ENCODE measurements around the gene MAP1B. TPM values are rescaled to one million over a fixed set of nuclear protein-coding genes. Genes with fewer than 3 reads are reported as not detected.
A peak's percentile ranks its signal among the peaks of the same experiment; 100 is the strongest.

Gene MAP1B
- total and polyA plus RNA-seq, 2 of the 4 experiments (the other 2 are of a cell fraction), result 41.1 to 183 TPM

- Histone ChIP-seq H3K4me3 (ENCODE audit: insufficient read depth, low read depth, low read length) (no peak overlapping the region), H4K20me1 (ENCODE audit: insufficient read depth, low read length) (peaks cover 45% of the 10 kb centered on the region), H3K9me3 (ENCODE audit: control insufficient read depth, insufficient read depth, low read length) (no peaks in the 10 kb centered on the region), H3K9me1 (ENCODE audit: insufficient read depth, low read length) (peaks cover 29% of the 10 kb centered on the region), H3K27ac (ENCODE audit: insufficient read depth, low read length) (peak overlapping the region; percentile 8; the same call in 1 of the 2 replicates), H2AK5ac (ENCODE audit: low read depth, low read length) (no peak overlapping the region), H3K23ac (ENCODE audit: low read depth, low read length) (no peak overlapping the region), H3K56ac (ENCODE audit: extremely low read depth, insufficient read depth, low read length) (no peak overlapping the region), H3K9ac (ENCODE audit: low read depth, low read length) (no peak overlapping the region), H2BK15ac (ENCODE audit: low read depth, low read length) (no peak overlapping the region), H3K14ac (replicated peaks; ENCODE audit: low read depth, low read length) (no peak overlapping the region; the same call in 1 of the 2 replicates), H3K36me3 (ENCODE audit: control insufficient read depth, insufficient read depth, low read length) (peaks cover 6% of the 10 kb centered on the region), H3K4me2 (ENCODE audit: low read depth, low read length) (peak overlapping the region; percentile 52), H3K27me3 (ENCODE audit: control insufficient read depth, insufficient read depth, low read length) (no peaks in the 10 kb centered on the region), H2BK120ac (ENCODE audit: low read depth, low read length) (no peak overlapping the region), H3K18ac (ENCODE audit: low read depth, low read length) (peak overlapping the region; percentile 69), H3K4me1 (ENCODE audit: control insufficient read depth, insufficient read depth, low read length) (peaks cover 22% of the 10 kb centered on the region), H2BK20ac (ENCODE audit: low read depth, low read length) (peak overlapping the region; percentile 2; the same call in 1 of the 2 replicates), H3K4ac (ENCODE audit: low read depth, low read length) (no peak overlapping the region), H2AFZ (replicated peaks; ENCODE audit: low read length, poor library complexity) (no peak overlapping the region), H3K79me1 (ENCODE audit: low read depth in 1 of 2, low read length in 2 of 2) (peaks cover 38 to 72% of the 10 kb centered on the region in 2 experiments), H2AK9ac (replicated peaks; ENCODE audit: low read depth, low read length, poor library complexity) (no peak overlapping the region), H2BK5ac (ENCODE audit: low read depth, low read length, poor library complexity, severe bottlenecking) (peak overlapping the region; percentile 31), H4K5ac (ENCODE audit: low read depth, low read length) (peak overlapping the region; percentile 64), H4K91ac (ENCODE audit: insufficient read depth, low read depth, low read length) (no peak overlapping the region), H4K8ac (ENCODE audit: low read depth in 2 of 2, low read length in 2 of 2) (peak overlapping the region in 1 of 2 experiments; percentile 40; a peak in 2 of 4 replicates)
- CTCF ChIA-PET, result interaction anchor here (0.9 to 1.1 kb wide), 2 partner anchors 27 to 31 kb away, joined by 3 read pairs; no protein-coding TSS in a partner anchor
- WGBS, 2 experiments (ENCODE audit: extremely low coverage in 2 of 2, insufficient read length in 1 of 2), result no CpG with 5 or more reads among the region's 1 CpG
- ATAC-seq (ENCODE audit: low read depth), result peak; percentile 45
- no peak for DNase-seq
- POLR2A ChIA-PET (ENCODE audit: unreplicated experiment), result interaction anchor here (0.6 kb wide), 1 partner anchor 17 kb away, joined by 5 read pairs; no protein-coding TSS in a partner anchor
- intact Hi-C loops (cut with micrococcal nuclease) (no loop called here), in situ Hi-C loops (cut with MboI; ENCODE audit: low sequenced_read_pairs) (no loop called here), dilution Hi-C loops (cut with HindIII; ENCODE audit: low sequenced_read_pairs, unreplicated experiment) (no loop called here)
- no TSS peak for BruUV-seq (replicated peaks)
- TF ChIP-seq BHLHE40 (IDR thresholded peaks at IDR 0.05; ENCODE audit: low read depth, low read length) (no peak), RFX5 (IDR thresholded peaks at IDR 0.05; ENCODE audit: low read depth, low read length) (no peak), MAZ (IDR thresholded peaks at IDR 0.05; ENCODE audit: borderline replicate concordance, low read depth, low read length) (no peak), ELK1 (IDR thresholded peaks at IDR 0.05; ENCODE audit: borderline replicate concordance, low read depth, low read length) (no peak), MXI1 (IDR thresholded peaks at IDR 0.05; ENCODE audit: borderline replicate concordance, low read depth, low read length) (no peak), CTCF (conservative IDR thresholded peaks at IDR 0.05; ENCODE audit: low read depth, low read length) (no peak), RAD21 (IDR thresholded peaks at IDR 0.05; ENCODE audit: low read length) (no peak), FOS (IDR thresholded peaks at IDR 0.05; ENCODE audit: low read depth, low read length) (no peak), POLR2A (IDR thresholded peaks at IDR 0.05; ENCODE audit: low read depth, low read length) (no peak), CHD1 (IDR thresholded peaks at IDR 0.05; ENCODE audit: low read depth, low read length) (no peak), SMC3 (IDR thresholded peaks at IDR 0.05; ENCODE audit: low read depth, low read length) (no peak), RCOR1 (IDR thresholded peaks at IDR 0.05; ENCODE audit: insufficient replicate concordance, low read length) (no peak), NFE2L2 (IDR thresholded peaks at IDR 0.05; ENCODE audit: low read depth, low read length) (no peak), MAFK (IDR thresholded peaks at IDR 0.05; ENCODE audit: low read depth, low read length) (no peak), CEBPB (IDR thresholded peaks at IDR 0.05; ENCODE audit: low read depth, low read length) (no peak)
Measured at GRCh38 chr5:72125941-72126620, 18.8 kb downstream of the MAP1B start.
